ENCODE measurements around the gene RNLS. TPM values are rescaled to one million over a fixed set of nuclear protein-coding genes. Genes with fewer than 3 reads are reported as not detected.

Gene RNLS
- total and polyA plus RNA-seq, 2 of the 8 experiments (the other 6 are each of a cell fraction or from before 2014, with no cell fraction given), result 7.5 to 12.7 TPM

GRCh38 chr10:88346144-88346977 is 236.8 kb downstream of the RNLS start:
- FAIRE-seq (no peak), DNase-seq (ENCODE audit: low read depth in 1 of 2, low spot score in 2 of 2) (no peak)
- H3K79me1 ChIP-seq (ENCODE audit: low read depth, low read length), result no peaks in the 10 kb centered on the region
- no peak overlapping the region for H3K4ac ChIP-seq (replicated peaks; ENCODE audit: insufficient read length, low read depth, low read length)
- H3K9me3 ChIP-seq (ENCODE audit: insufficient read depth in 2 of 2, low read depth in 1 of 2, low read length in 1 of 2), result no peaks in the 10 kb centered on the region
- ChIA-PET POLR2A (ENCODE audit: partially characterized antibody) (interaction anchor here (2.2 kb wide), 1 partner anchor 484 kb away, joined by 8 read pairs; no protein-coding TSS in a partner anchor), CTCF (ENCODE audit: partially characterized antibody) (interaction anchor here (0.7 to 1.9 kb wide), 6 partner anchors 11 to 344 kb away, joined by 3 to 6 read pairs (median 3); no protein-coding TSS in a partner anchor)
- H3K27ac ChIP-seq (ENCODE audit: low read depth, low read length), result no peak overlapping the region
- H3K27me3 ChIP-seq (replicated peaks in 1 of 4; ENCODE audit: control insufficient read depth in 3 of 4, extremely low read depth in 1 of 4, insufficient read depth in 3 of 4, low read length in 3 of 4), result no peaks in the 10 kb centered on the region
- no peak overlapping the region for H3K18ac ChIP-seq (ENCODE audit: extremely low read depth, low read length)
- H3K4me3 ChIP-seq (ENCODE audit: extremely low read depth in 1 of 4, insufficient read depth in 2 of 4, low read depth in 3 of 4, low read length in 4 of 4), result no peak overlapping the region
- H4K8ac ChIP-seq (ENCODE audit: extremely low read depth, insufficient read depth, low read length), result no peak overlapping the region
- H2BK120ac ChIP-seq (replicated peaks; ENCODE audit: low read depth, low read length), result no peak overlapping the region
- H3K9ac ChIP-seq (replicated peaks in 1 of 4; ENCODE audit: extremely low read depth in 1 of 4, low read depth in 3 of 4, low read length in 3 of 4), result no peak overlapping the region
- H3K4me1 ChIP-seq (replicated peaks in 1 of 4; ENCODE audit: control insufficient read depth in 3 of 4, insufficient read depth in 4 of 4, low read length in 3 of 4), result peaks cover 3 to 18% (median 12%) of the 10 kb centered on the region in 4 experiments; a peak in 4 of 7 replicates
- H3K56ac ChIP-seq (replicated peaks; ENCODE audit: insufficient read length, low read depth, low read length), result no peak overlapping the region
- H2BK12ac ChIP-seq (ENCODE audit: low read depth, low read length), result no peak overlapping the region
- H2AFZ ChIP-seq (ENCODE audit: low read length), result no peak overlapping the region
- H3K14ac ChIP-seq (ENCODE audit: insufficient read length), result no peak overlapping the region
- 0 out of 4 replicates have a peak overlapping the region, but pooled peaks of 1 of the 2 experiments have one; percentile 3 for H3K4me2 ChIP-seq (ENCODE audit: insufficient read depth in 1 of 2, low read depth in 2 of 2, low read length in 2 of 2)
- no peak overlapping the region for H4K91ac ChIP-seq (replicated peaks; ENCODE audit: insufficient read length, low read length)
- WGBS, 2 experiments (ENCODE audit: extremely low coverage in 1 of 2, insufficient coverage in 1 of 2, insufficient read length in 1 of 2, insufficient replicate concordance in 2 of 2, low coverage in 1 of 2, low lambda C conversion rate in 2 of 2, missing lambda C conversion rate in 1 of 2), result 72% methylated on average over 6 of the region's 6 CpGs; no CpG with 5 or more reads in 1 of the 2 experiments
- H3K36me3 ChIP-seq (ENCODE audit: control insufficient read depth in 2 of 4, insufficient read depth in 4 of 4, low read length in 3 of 4), result no peaks in the 10 kb centered on the region
- H2AK5ac ChIP-seq (ENCODE audit: low read depth, low read length), result no peak overlapping the region
- H2BK5ac ChIP-seq (ENCODE audit: low read depth, low read length), result no peak overlapping the region
- H3K79me2 ChIP-seq (ENCODE audit: control insufficient read depth in 1 of 2, insufficient read depth in 2 of 2, low read length in 2 of 2), result no peaks in the 10 kb centered on the region
- no peak overlapping the region for H4K5ac ChIP-seq (ENCODE audit: insufficient read length, low read depth, low read length)
- no peak overlapping the region for H2BK20ac ChIP-seq (ENCODE audit: low read length)
- no peaks in the 10 kb centered on the region for H3K23me2 ChIP-seq (ENCODE audit: low read depth, low read length)
- H3K23ac ChIP-seq (ENCODE audit: insufficient read length), result no peak overlapping the region
- no peaks in the 10 kb centered on the region for H4K20me1 ChIP-seq (replicated peaks in 1 of 2; ENCODE audit: control insufficient read depth in 1 of 2, insufficient read depth in 2 of 2, low read length in 2 of 2)
- no peak overlapping the region for H2BK15ac ChIP-seq (ENCODE audit: low read length)
- TF ChIP-seq E2F6 (IDR thresholded peaks at IDR 0.05) (no peak), TEAD4 (IDR thresholded peaks at IDR 0.05; ENCODE audit: low read depth, low read length) (no peak), SIX5 (IDR thresholded peaks at IDR 0.05; ENCODE audit: low read depth, low read length) (no peak), RAD21 (IDR thresholded peaks at IDR 0.05 in 1 of 2, conservative IDR thresholded peaks at IDR 0.05 in 1 of 2; ENCODE audit: low read depth in 2 of 2, low read length in 2 of 2) (no peak), SIRT6 (IDR thresholded peaks at IDR 0.05; ENCODE audit: low read length) (no peak), RXRA (IDR thresholded peaks at IDR 0.05; ENCODE audit: insufficient read depth, low read depth, low read length) (no peak), CBX8 (IDR thresholded peaks at IDR 0.05; ENCODE audit: borderline replicate concordance, low read depth, low read length) (no peak), SP4 (IDR thresholded peaks at IDR 0.05; ENCODE audit: low read length) (no peak), TBP (IDR thresholded peaks at IDR 0.05; ENCODE audit: low read depth, low read length) (no peak), SP2 (IDR thresholded peaks at IDR 0.05; ENCODE audit: low read length) (no peak), SUZ12 (IDR thresholded peaks at IDR 0.05; ENCODE audit: low read length) (no peak), EGR1 (IDR thresholded peaks at IDR 0.05; ENCODE audit: borderline replicate concordance, low read depth, low read length) (no peak)
